ENCODE results near the gene G6PC1. TPM values are rescaled to one million over a fixed set of nuclear protein-coding genes. Genes with fewer than 3 reads are reported as not detected.

Gene G6PC1
- total and polyA plus RNA-seq, 2 of the 13 experiments (the other 11 are each of a cell fraction or from before 2014, with no cell fraction given): 1.7 to 37.9 TPM

GRCh38 chr17:42886283-42887176 lies 14.1 kb upstream of the G6PC1 start (continued):
- TF ChIP-seq NFIB (CRISPR knock-in tag; IDR thresholded peaks at IDR 0.05; ENCODE audit: borderline replicate concordance) (no peak), SAP130 (CRISPR knock-in tag; IDR thresholded peaks at IDR 0.05; ENCODE audit: low read depth) (peak; percentile 90), ZNF281 (CRISPR knock-in tag; IDR thresholded peaks at IDR 0.05; ENCODE audit: borderline replicate concordance) (peak; percentile 66; the same call in 1 of the 2 replicates), ZNF614 (CRISPR knock-in tag; IDR thresholded peaks at IDR 0.05; ENCODE audit: borderline replicate concordance) (peak; percentile 77), KLF13 (CRISPR knock-in tag; IDR thresholded peaks at IDR 0.05) (no peak), HNF1A (IDR thresholded peaks at IDR 0.05; ENCODE audit: low read depth) (0 out of 2 replicates have a peak, but pooled peaks have one; percentile 29), HNF1A (CRISPR knock-in tag; IDR thresholded peaks at IDR 0.05; ENCODE audit: borderline replicate concordance) (peak; percentile 84; the same call in 1 of the 2 replicates), TBX3 (IDR thresholded peaks at IDR 0.05; ENCODE audit: borderline replicate concordance) (peak; percentile 78; the same call in 1 of the 2 replicates), REPIN1 (CRISPR knock-in tag; IDR thresholded peaks at IDR 0.05; ENCODE audit: borderline replicate concordance, low read depth) (peak; percentile 34; the same call in 1 of the 2 replicates), FOXK1 (CRISPR knock-in tag; IDR thresholded peaks at IDR 0.05; ENCODE audit: borderline replicate concordance, low read depth) (peak; percentile 80), ZNF605 (CRISPR knock-in tag; IDR thresholded peaks at IDR 0.05) (peak; percentile 90), ZNF784 (CRISPR knock-in tag; IDR thresholded peaks at IDR 0.05; ENCODE audit: borderline replicate concordance) (peak; percentile 70; the same call in 1 of the 2 replicates), CBX5 (CRISPR knock-in tag; IDR thresholded peaks at IDR 0.05; ENCODE audit: borderline replicate concordance) (peak; percentile 86; the same call in 1 of the 2 replicates), ZNF138 (CRISPR knock-in tag; IDR thresholded peaks at IDR 0.05; ENCODE audit: low read depth) (peak; percentile 45; the same call in 1 of the 2 replicates), HNRNPUL1 (IDR thresholded peaks at IDR 0.05; ENCODE audit: low read depth, low read length) (no peak), SRSF9 (IDR thresholded peaks at IDR 0.05; ENCODE audit: borderline replicate concordance, insufficient read depth, low read depth, low read length, poor library complexity, severe bottlenecking) (no peak), GPN1 (CRISPR knock-in tag; IDR thresholded peaks at IDR 0.05; ENCODE audit: borderline replicate concordance) (no peak), ZIK1 (CRISPR knock-in tag; IDR thresholded peaks at IDR 0.05; ENCODE audit: borderline replicate concordance, low read depth) (peak; percentile 91), HNRNPH1 (optimal IDR thresholded peaks at IDR 0.05; ENCODE audit: low read depth, low read length) (no peak)
- TF ChIP-seq, protein P1, sequence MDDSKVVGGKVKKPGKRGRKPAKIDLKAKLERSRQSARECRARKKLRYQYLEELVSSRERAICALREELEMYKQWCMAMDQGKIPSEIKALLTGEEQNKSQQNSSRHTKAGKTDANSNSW (CRISPR knock-in tag; IDR thresholded peaks at IDR 0.05; ENCODE audit: borderline replicate concordance): no peak

Data from HepG2 (cell line).